GM12878 (cell line): ENCODE results near the gene PLAC1. TPM values are rescaled to one million over a fixed set of nuclear protein-coding genes. Genes with fewer than 3 reads are reported as not detected.

Experiments used
- ATF3 ChIP-seq: IDR thresholded peaks from 2 replicates; pipeline ENCODE4 v1.6.1; 2011; ENCODE audit warnings: low read depth, mild to moderate bottlenecking, low read length, moderate library complexity, borderline replicate concordance; ENCODE audit errors: extremely low read depth
- CBX5 ChIP-seq: sonication (generic); IDR thresholded peaks from 2 replicates; pipeline ENCODE4 v1.6.1; 2016; ENCODE audit warnings: low read depth, moderate library complexity, mild to moderate bottlenecking, inconsistent platforms
- CUX1 ChIP-seq: IDR thresholded peaks from 2 replicates; pipeline ENCODE4 v1.6.1; 2012; ENCODE audit warnings: improper control_type of control experiment, low read depth, low read length; ENCODE audit not compliant: insufficient replicate concordance
- E2F4 ChIP-seq: IDR thresholded peaks from 2 replicates; pipeline ENCODE4 v1.6.1; 2012; ENCODE audit warnings: low read depth, low read length, improper control_type of control experiment
- EZH2 ChIP-seq: IDR thresholded peaks from 2 replicates; pipeline ENCODE4 v1.6.1; 2012; ENCODE audit warnings: low read depth, mild to moderate bottlenecking, control low read depth, inconsistent platforms, low read length, borderline replicate concordance; ENCODE audit not compliant: control insufficient read depth
- SKIL ChIP-seq: fragments of 450-650 bp; IDR thresholded peaks from 2 replicates; pipeline ENCODE4 v1.6.1; 2017; ENCODE audit warnings: mild to moderate bottlenecking, low read depth, inconsistent platforms; ENCODE audit not compliant: poor library complexity, severe bottlenecking
- TCF7 ChIP-seq: IDR thresholded peaks from 2 replicates; pipeline ENCODE4 v1.6.1; 2014; ENCODE audit warnings: antibody characterized with exemption, borderline replicate concordance
- YBX1 ChIP-seq: fragments of 450-650 bp; IDR thresholded peaks from 2 replicates; pipeline ENCODE4 v1.6.1; 2016; ENCODE audit warnings: antibody characterized with exemption
- ZNF622 ChIP-seq: fragments of 450-650 bp; IDR thresholded peaks from 2 replicates; pipeline ENCODE4 v1.6.1; 2017; ENCODE audit warnings: mild to moderate bottlenecking, inconsistent platforms
- polyA plus RNA-seq, 11 experiments: library from polyadenylated mRNA; depleted of rRNA in 4 of 11; unstranded in 6 of 11; stranded (reverse) in 5 of 11; fragments of >200 nt; fragmentation: Nextera tagmentation in 4 of 11; fragmentation: Illumina TruSeq in 1 of 11; extraction: Ambion mirVana in 4 of 11; extraction: Trizol in 1 of 11; gene quantifications; 1 replicate in 1 of 11; 2 replicates in 10 of 11; pipeline versions ENCODE4 v1.2.1 to v1.2.3, GENCODE V29; 2011 to 2016; ENCODE audit warnings: inconsistent platforms in 2 of 11, missing spikeins in 2 of 11, low read depth in 1 of 11
- total RNA-seq, 4 experiments: library from RNA; depleted of rRNA in 3 of 4; stranded (reverse); fragments of >200 nt in 3 of 4; fragmentation: Illumina TruSeq in 1 of 4; extraction: Trizol in 1 of 4; gene quantifications; 2 replicates each; pipeline versions ENCODE4 v1.2.1 to v1.2.3, GENCODE V29; 2013 to 2021

PLAC1 gene
- total and polyA plus RNA-seq, 10 of the 15 experiments (the other 5 are each of a cell fraction or from before 2014, with no cell fraction given) = 0.05 to 0.42 (median 0.17) TPM; not detected in 5

GRCh38 chrX:134649770-134650169 lies 8.5 kb downstream of the PLAC1 start (continued):
- TF ChIP-seq CUX1 (no peak), EZH2 (no peak), ZNF622 (no peak), CBX5 (no peak), E2F4 (no peak), YBX1 (no peak), SKIL (no peak), ATF3 (no peak), TCF7 (no peak)
